CD14-positive monocyte (primary cell): Measurements from ENCODE around the gene MIPOL1. TPM values are rescaled to one million over a fixed set of nuclear protein-coding genes. Genes with fewer than 3 reads are reported as not detected.

Source experiments
- DNase-seq, 3 donors: peaks; one replicate each; pipeline ENCODE4 v3.0.0-alpha.2; 2011 to 2022
- H2AFZ ChIP-seq: 2 replicates; pipeline ENCODE4 v1.6.0; 2012; ENCODE audit warnings: mild to moderate bottlenecking, low read depth, low read length, inconsistent platforms; ENCODE audit not compliant: insufficient read depth, poor library complexity, severe bottlenecking
- H3K27ac ChIP-seq, 2 donors: 1 replicate in 1 of 2; 2 replicates in 1 of 2; pipeline ENCODE4 v1.5.1; 2012 to 2013; ENCODE audit warnings: low read length in 2 of 2, control low read depth in 1 of 2, inconsistent platforms in 1 of 2, low read depth in 1 of 2, mild to moderate bottlenecking in 1 of 2
- H3K27me3 ChIP-seq, 2 donors: one replicate each; pipeline versions ENCODE4 v1.6.0 to v1.6.1; 2011 to 2013; ENCODE audit warnings: low read length in 2 of 2; ENCODE audit not compliant: control insufficient read depth in 2 of 2, insufficient read depth in 2 of 2
- H3K36me3 ChIP-seq, 2 donors: replicated peaks in 1 of 2; 1 replicate in 1 of 2; 2 replicates in 1 of 2; pipeline versions ENCODE4 v1.5.1 to v1.6.1; 2012 to 2013; ENCODE audit warnings: low read length in 2 of 2, control low read depth in 1 of 2, inconsistent platforms in 1 of 2, mild to moderate bottlenecking in 1 of 2; ENCODE audit not compliant: insufficient read depth in 2 of 2, control insufficient read depth in 1 of 2
- H3K4me1 ChIP-seq, 2 donors: 1 replicate in 1 of 2; 2 replicates in 1 of 2; pipeline versions ENCODE4 v1.5.1 to v1.6.1; 2012 to 2013; ENCODE audit warnings: low read length in 2 of 2, control low read depth in 1 of 2, inconsistent platforms in 1 of 2, mild to moderate bottlenecking in 1 of 2, moderate library complexity in 1 of 2; ENCODE audit not compliant: insufficient read depth in 2 of 2, control insufficient read depth in 1 of 2
- H3K4me2 ChIP-seq: replicated peaks from 2 replicates; pipeline ENCODE3; 2012; ENCODE audit warnings: low read length, moderate library complexity, mild to moderate bottlenecking; ENCODE audit not compliant: poor library complexity, severe bottlenecking; ENCODE audit errors: extremely low read depth
- H3K4me3 ChIP-seq, 3 experiments: fragments of 200-600 bp in 1 of 3; sonication (generic) in 1 of 3; replicated peaks in 1 of 3; 1 replicate in 2 of 3; 2 replicates in 1 of 3; pipeline ENCODE4 v1.5.1; 2011 to 2013; ENCODE audit warnings: low read length in 3 of 3, mild to moderate bottlenecking in 3 of 3, control low read depth in 2 of 3, low read depth in 2 of 3, inconsistent platforms in 1 of 3, moderate library complexity in 1 of 3
- H3K79me2 ChIP-seq: 2 replicates; pipeline ENCODE4 v1.6.0; 2012; ENCODE audit warnings: mild to moderate bottlenecking, control low read depth, inconsistent platforms, low read length, moderate library complexity; ENCODE audit not compliant: insufficient read depth
- H3K9ac ChIP-seq: 2 replicates; pipeline ENCODE4 v1.6.0; 2017; ENCODE audit warnings: low read length, mild to moderate bottlenecking; ENCODE audit not compliant: insufficient read depth, poor library complexity, severe bottlenecking
- H3K9me3 ChIP-seq, 2 donors: replicated peaks in 1 of 2; 1 replicate in 1 of 2; 2 replicates in 1 of 2; pipeline versions ENCODE4 v1.5.1 to v1.6.1; 2012 to 2013; ENCODE audit warnings: low read length in 2 of 2, control low read depth in 1 of 2; ENCODE audit not compliant: control insufficient read depth in 1 of 2, insufficient read depth in 1 of 2
- H4K20me1 ChIP-seq: 2 replicates; pipeline ENCODE4 v1.6.0; 2012; ENCODE audit warnings: mild to moderate bottlenecking, low read length, control low read depth, moderate library complexity; ENCODE audit not compliant: insufficient read depth
- H3K27ac Mint-ChIP-seq, 7 donors: one replicate each; pipeline ENCODE4 v1.8.0; 2020; ENCODE audit warnings: mild to moderate bottlenecking in 7 of 7, mixed read lengths in 7 of 7, moderate library complexity in 6 of 7, inconsistent platforms in 2 of 7
- H3K27me3 Mint-ChIP-seq, 3 donors: one replicate each; pipeline ENCODE4 v1.8.0; 2021 to 2022; ENCODE audit warnings: low read depth in 3 of 3, mild to moderate bottlenecking in 3 of 3, mixed read lengths in 3 of 3, moderate library complexity in 3 of 3, inconsistent platforms in 1 of 3
- H3K36me3 Mint-ChIP-seq, 2 donors: one replicate each; pipeline ENCODE4 v1.8.0; 2020; ENCODE audit warnings: mixed read lengths in 2 of 2, inconsistent platforms in 1 of 2, mild to moderate bottlenecking in 1 of 2
- H3K4me1 Mint-ChIP-seq: one replicate; pipeline ENCODE4 v1.8.0; 2020; ENCODE audit warnings: mild to moderate bottlenecking, mixed read lengths
- H3K4me3 Mint-ChIP-seq, 2 donors: one replicate each; pipeline ENCODE4 v1.8.0; 2020; ENCODE audit warnings: mild to moderate bottlenecking in 2 of 2, mixed read lengths in 2 of 2, moderate library complexity in 1 of 2
- H3K9me3 Mint-ChIP-seq, 7 donors: one replicate each; pipeline ENCODE4 v1.8.0; 2020 to 2022; ENCODE audit warnings: mixed read lengths in 7 of 7, mild to moderate bottlenecking in 6 of 7, moderate library complexity in 6 of 7, inconsistent platforms in 2 of 7
- WGBS: methylation state at CpG from one replicate; pipeline ENCODE4 v1.1.5; 2013; ENCODE audit warnings: missing lambda C conversion rate; ENCODE audit not compliant: insufficient coverage; 5-methylcytosine and 5-hydroxymethylcytosine counted together
- intact Hi-C, 2 donors: fragments of 100-400 bp; cut with micrococcal nuclease; formaldehyde crosslinking; loops; one replicate each; pipeline versions ENCODE4 v1.15.0 to v1.15.1; 2023
- polyA plus RNA-seq, 3 donors: library from polyadenylated mRNA; depleted of rRNA in 1 of 3; unstranded in 2 of 3; stranded (reverse) in 1 of 3; fragments of 300-500 nt in 2 of 3; fragments of >200 nt in 1 of 3; fragmentation: Illumina TruSeq in 2 of 3; gene quantifications; 1 replicate in 2 of 3; 2 replicates in 1 of 3; pipeline ENCODE4 v1.2.3, GENCODE V29; 2012 to 2021
- TF ChIP-seq, protein P1 (sequence below): fragments of 200-600 bp; IDR thresholded peaks from one replicate; pipeline ENCODE4 v1.8.0; 2022; ENCODE audit warnings: antibody characterized with exemption, mild to moderate bottlenecking

MIPOL1 gene
- polyA plus RNA-seq, 3 donors, result not detected

DNA sequence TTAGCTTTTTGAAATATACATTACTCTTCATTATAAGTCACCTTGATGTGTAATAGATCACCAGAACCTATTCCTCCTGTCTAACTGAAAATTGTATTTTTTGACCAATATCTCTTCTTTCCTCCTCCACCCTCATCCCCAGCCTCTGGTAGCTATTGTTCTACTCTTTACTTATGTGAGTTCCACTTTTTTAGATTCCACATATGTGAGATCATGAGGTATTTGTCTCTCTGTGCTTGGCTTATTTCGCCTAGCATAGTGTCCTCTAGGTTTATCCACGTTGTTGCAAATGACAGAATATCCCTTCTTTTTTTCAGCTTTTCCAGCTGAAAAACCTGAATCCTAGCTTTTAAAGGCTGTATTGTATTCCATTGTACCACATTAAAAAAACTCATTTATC lies 82.1 kb downstream of the MIPOL1 start:
- Histone ChIP-seq H3K4me2 (no peak overlapping the region), H3K36me3 (no peaks in the 10 kb centered on the region), H2AFZ (no peak overlapping the region), H3K9me3 (no peaks in the 10 kb centered on the region), H3K27me3 (no peaks in the 10 kb centered on the region), H4K20me1 (no peaks in the 10 kb centered on the region), H3K27ac (no peak overlapping the region), H3K9ac (no peak overlapping the region), H3K4me3 (no peak overlapping the region), H3K4me1 (no peaks in the 10 kb centered on the region), H3K79me2 (no peaks in the 10 kb centered on the region)
- WGBS, result 100% methylated on average over 1 of the region's 2 CpGs
- TF ChIP-seq, protein P1, sequence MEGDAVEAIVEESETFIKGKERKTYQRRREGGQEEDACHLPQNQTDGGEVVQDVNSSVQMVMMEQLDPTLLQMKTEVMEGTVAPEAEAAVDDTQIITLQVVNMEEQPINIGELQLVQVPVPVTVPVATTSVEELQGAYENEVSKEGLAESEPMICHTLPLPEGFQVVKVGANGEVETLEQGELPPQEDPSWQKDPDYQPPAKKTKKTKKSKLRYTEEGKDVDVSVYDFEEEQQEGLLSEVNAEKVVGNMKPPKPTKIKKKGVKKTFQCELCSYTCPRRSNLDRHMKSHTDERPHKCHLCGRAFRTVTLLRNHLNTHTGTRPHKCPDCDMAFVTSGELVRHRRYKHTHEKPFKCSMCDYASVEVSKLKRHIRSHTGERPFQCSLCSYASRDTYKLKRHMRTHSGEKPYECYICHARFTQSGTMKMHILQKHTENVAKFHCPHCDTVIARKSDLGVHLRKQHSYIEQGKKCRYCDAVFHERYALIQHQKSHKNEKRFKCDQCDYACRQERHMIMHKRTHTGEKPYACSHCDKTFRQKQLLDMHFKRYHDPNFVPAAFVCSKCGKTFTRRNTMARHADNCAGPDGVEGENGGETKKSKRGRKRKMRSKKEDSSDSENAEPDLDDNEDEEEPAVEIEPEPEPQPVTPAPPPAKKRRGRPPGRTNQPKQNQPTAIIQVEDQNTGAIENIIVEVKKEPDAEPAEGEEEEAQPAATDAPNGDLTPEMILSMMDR, result no peak
- Mint-ChIP-seq H3K4me3 (no peak overlapping the region), H3K27me3 (peaks cover 0 to 1% (median 0%) of the 10 kb centered on the region in 3 donors), H3K36me3 (no peaks in the 10 kb centered on the region), H3K4me1 (no peaks in the 10 kb centered on the region), H3K9me3 (peaks cover 0 to 3% (median 2%) of the 10 kb centered on the region in 7 donors), H3K27ac (no peak overlapping the region)
- no peak for DNase-seq
- intact Hi-C loops, result no loop called here

DNA sequence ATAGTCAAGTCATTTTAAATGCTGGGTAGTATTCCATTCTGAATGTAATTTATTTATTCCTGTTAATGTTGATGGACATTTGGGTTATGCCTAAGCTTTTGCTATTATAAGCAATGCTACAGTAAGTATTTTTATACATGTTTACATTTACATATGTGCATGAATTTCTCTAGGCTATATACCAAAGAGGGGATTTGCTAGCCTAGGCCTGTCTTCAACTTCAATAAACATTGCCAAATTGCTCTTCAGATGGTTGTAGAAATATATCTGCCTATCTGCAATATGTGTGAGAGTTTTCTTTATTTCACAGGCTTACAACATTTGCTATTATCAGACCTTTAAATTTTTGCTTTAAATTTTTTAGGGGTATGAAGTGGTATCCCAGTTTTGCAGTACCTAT lies 87.0 kb downstream of the MIPOL1 start:
- Mint-ChIP-seq H3K27ac (no peak overlapping the region), H3K27me3 (peaks cover 0 to 1% (median 1%) of the 10 kb centered on the region in 3 donors), H3K4me3 (no peak overlapping the region), H3K36me3 (no peaks in the 10 kb centered on the region), H3K4me1 (no peaks in the 10 kb centered on the region), H3K9me3 (peaks cover 0 to 7% (median 2%) of the 10 kb centered on the region in 7 donors)
- DNase-seq, result no peak
- Histone ChIP-seq H2AFZ (no peak overlapping the region), H3K9ac (no peak overlapping the region), H3K36me3 (no peaks in the 10 kb centered on the region), H3K4me1 (no peaks in the 10 kb centered on the region), H3K27ac (no peak overlapping the region), H3K4me2 (no peak overlapping the region), H3K79me2 (no peaks in the 10 kb centered on the region), H4K20me1 (no peaks in the 10 kb centered on the region), H3K27me3 (no peaks in the 10 kb centered on the region), H3K9me3 (no peaks in the 10 kb centered on the region), H3K4me3 (no peak overlapping the region)
- TF ChIP-seq, protein P1, result no peak
- intact Hi-C loops, result no loop called here
